CD14-positive monocyte (primary cell): Measurements from ENCODE around the gene LRRFIP1. TPM values are rescaled to one million over a fixed set of nuclear protein-coding genes. Genes with fewer than 3 reads are reported as not detected.
A peak's percentile ranks its signal among the peaks of the same experiment; 100 is the strongest.

Experiments
- DNase-seq, 3 donors: peaks; one replicate each; pipeline ENCODE4 v3.0.0-alpha.2; 2011 to 2022
- H2AFZ ChIP-seq: 2 replicates; pipeline ENCODE4 v1.6.0; 2012; ENCODE audit warnings: mild to moderate bottlenecking, low read depth, low read length, inconsistent platforms; ENCODE audit not compliant: insufficient read depth, poor library complexity, severe bottlenecking
- H3K27ac ChIP-seq, 2 donors: 1 replicate in 1 of 2; 2 replicates in 1 of 2; pipeline ENCODE4 v1.5.1; 2012 to 2013; ENCODE audit warnings: low read length in 2 of 2, control low read depth in 1 of 2, inconsistent platforms in 1 of 2, low read depth in 1 of 2, mild to moderate bottlenecking in 1 of 2
- H3K27me3 ChIP-seq, 2 donors: one replicate each; pipeline versions ENCODE4 v1.6.0 to v1.6.1; 2011 to 2013; ENCODE audit warnings: low read length in 2 of 2; ENCODE audit not compliant: control insufficient read depth in 2 of 2, insufficient read depth in 2 of 2
- H3K36me3 ChIP-seq, 2 donors: replicated peaks in 1 of 2; 1 replicate in 1 of 2; 2 replicates in 1 of 2; pipeline versions ENCODE4 v1.5.1 to v1.6.1; 2012 to 2013; ENCODE audit warnings: low read length in 2 of 2, control low read depth in 1 of 2, inconsistent platforms in 1 of 2, mild to moderate bottlenecking in 1 of 2; ENCODE audit not compliant: insufficient read depth in 2 of 2, control insufficient read depth in 1 of 2
- H3K4me1 ChIP-seq, 2 donors: 1 replicate in 1 of 2; 2 replicates in 1 of 2; pipeline versions ENCODE4 v1.5.1 to v1.6.1; 2012 to 2013; ENCODE audit warnings: low read length in 2 of 2, control low read depth in 1 of 2, inconsistent platforms in 1 of 2, mild to moderate bottlenecking in 1 of 2, moderate library complexity in 1 of 2; ENCODE audit not compliant: insufficient read depth in 2 of 2, control insufficient read depth in 1 of 2
- H3K4me2 ChIP-seq: replicated peaks from 2 replicates; pipeline ENCODE3; 2012; ENCODE audit warnings: low read length, moderate library complexity, mild to moderate bottlenecking; ENCODE audit not compliant: poor library complexity, severe bottlenecking; ENCODE audit errors: extremely low read depth
- H3K4me3 ChIP-seq, 3 experiments: fragments of 200-600 bp in 1 of 3; sonication (generic) in 1 of 3; replicated peaks in 1 of 3; 1 replicate in 2 of 3; 2 replicates in 1 of 3; pipeline ENCODE4 v1.5.1; 2011 to 2013; ENCODE audit warnings: low read length in 3 of 3, mild to moderate bottlenecking in 3 of 3, control low read depth in 2 of 3, low read depth in 2 of 3, inconsistent platforms in 1 of 3, moderate library complexity in 1 of 3
- H3K79me2 ChIP-seq: 2 replicates; pipeline ENCODE4 v1.6.0; 2012; ENCODE audit warnings: mild to moderate bottlenecking, control low read depth, inconsistent platforms, low read length, moderate library complexity; ENCODE audit not compliant: insufficient read depth
- H3K9ac ChIP-seq: 2 replicates; pipeline ENCODE4 v1.6.0; 2017; ENCODE audit warnings: low read length, mild to moderate bottlenecking; ENCODE audit not compliant: insufficient read depth, poor library complexity, severe bottlenecking
- H3K9me3 ChIP-seq, 2 donors: replicated peaks in 1 of 2; 1 replicate in 1 of 2; 2 replicates in 1 of 2; pipeline versions ENCODE4 v1.5.1 to v1.6.1; 2012 to 2013; ENCODE audit warnings: low read length in 2 of 2, control low read depth in 1 of 2; ENCODE audit not compliant: control insufficient read depth in 1 of 2, insufficient read depth in 1 of 2
- H4K20me1 ChIP-seq: 2 replicates; pipeline ENCODE4 v1.6.0; 2012; ENCODE audit warnings: mild to moderate bottlenecking, low read length, control low read depth, moderate library complexity; ENCODE audit not compliant: insufficient read depth
- H3K27ac Mint-ChIP-seq, 7 donors: one replicate each; pipeline ENCODE4 v1.8.0; 2020; ENCODE audit warnings: mild to moderate bottlenecking in 7 of 7, mixed read lengths in 7 of 7, moderate library complexity in 6 of 7, inconsistent platforms in 2 of 7
- H3K27me3 Mint-ChIP-seq, 3 donors: one replicate each; pipeline ENCODE4 v1.8.0; 2021 to 2022; ENCODE audit warnings: low read depth in 3 of 3, mild to moderate bottlenecking in 3 of 3, mixed read lengths in 3 of 3, moderate library complexity in 3 of 3, inconsistent platforms in 1 of 3
- H3K36me3 Mint-ChIP-seq, 2 donors: one replicate each; pipeline ENCODE4 v1.8.0; 2020; ENCODE audit warnings: mixed read lengths in 2 of 2, inconsistent platforms in 1 of 2, mild to moderate bottlenecking in 1 of 2
- H3K4me1 Mint-ChIP-seq: one replicate; pipeline ENCODE4 v1.8.0; 2020; ENCODE audit warnings: mild to moderate bottlenecking, mixed read lengths
- H3K4me3 Mint-ChIP-seq, 2 donors: one replicate each; pipeline ENCODE4 v1.8.0; 2020; ENCODE audit warnings: mild to moderate bottlenecking in 2 of 2, mixed read lengths in 2 of 2, moderate library complexity in 1 of 2
- H3K9me3 Mint-ChIP-seq, 7 donors: one replicate each; pipeline ENCODE4 v1.8.0; 2020 to 2022; ENCODE audit warnings: mixed read lengths in 7 of 7, mild to moderate bottlenecking in 6 of 7, moderate library complexity in 6 of 7, inconsistent platforms in 2 of 7
- WGBS: methylation state at CpG from one replicate; pipeline ENCODE4 v1.1.5; 2013; ENCODE audit warnings: missing lambda C conversion rate; ENCODE audit not compliant: insufficient coverage; 5-methylcytosine and 5-hydroxymethylcytosine counted together
- intact Hi-C, 2 donors: fragments of 100-400 bp; cut with micrococcal nuclease; formaldehyde crosslinking; loops; one replicate each; pipeline versions ENCODE4 v1.15.0 to v1.15.1; 2023
- polyA plus RNA-seq, 3 donors: library from polyadenylated mRNA; depleted of rRNA in 1 of 3; unstranded in 2 of 3; stranded (reverse) in 1 of 3; fragments of 300-500 nt in 2 of 3; fragments of >200 nt in 1 of 3; fragmentation: Illumina TruSeq in 2 of 3; gene quantifications; 1 replicate in 2 of 3; 2 replicates in 1 of 3; pipeline ENCODE4 v1.2.3, GENCODE V29; 2012 to 2021
- TF ChIP-seq, protein P1 (sequence below): fragments of 200-600 bp; IDR thresholded peaks from one replicate; pipeline ENCODE4 v1.8.0; 2022; ENCODE audit warnings: antibody characterized with exemption, mild to moderate bottlenecking

Gene LRRFIP1
- polyA plus RNA-seq, 3 donors, result 67.3 to 148 (median 98.3) TPM

DNA sequence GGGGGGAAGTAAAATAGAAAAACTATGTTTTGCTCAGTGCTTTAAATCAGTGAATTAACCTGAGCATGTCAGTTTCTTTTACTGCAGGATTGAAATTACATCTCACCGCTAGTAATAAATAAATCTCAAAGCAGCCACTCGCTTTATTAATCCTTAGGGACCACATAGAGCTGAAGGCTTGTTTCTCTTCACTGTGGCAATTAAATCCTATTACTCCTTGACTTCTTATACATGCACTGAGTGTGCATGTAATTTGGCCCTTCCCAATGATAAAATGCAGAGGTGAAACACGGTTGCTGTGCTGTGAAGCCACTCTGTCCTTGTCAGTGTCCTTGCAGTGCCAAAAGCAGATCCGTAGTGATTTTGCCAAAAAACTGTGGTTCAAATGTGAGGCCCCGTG is 94.1 kb downstream of the LRRFIP1 start:
- H3K9ac ChIP-seq, result no peak overlapping the region
- intact Hi-C loops, result no loop called here
- peak overlapping the region in 5 of 7 donors; percentile 41 to 81 (median 73) for H3K27ac Mint-ChIP-seq
- no peak overlapping the region for H3K4me3 Mint-ChIP-seq
- H3K79me2 ChIP-seq, result peaks cover 100% of the 10 kb centered on the region
- WGBS, result 100% methylated on average over 3 of the region's 5 CpGs
- TF ChIP-seq, protein P1, sequence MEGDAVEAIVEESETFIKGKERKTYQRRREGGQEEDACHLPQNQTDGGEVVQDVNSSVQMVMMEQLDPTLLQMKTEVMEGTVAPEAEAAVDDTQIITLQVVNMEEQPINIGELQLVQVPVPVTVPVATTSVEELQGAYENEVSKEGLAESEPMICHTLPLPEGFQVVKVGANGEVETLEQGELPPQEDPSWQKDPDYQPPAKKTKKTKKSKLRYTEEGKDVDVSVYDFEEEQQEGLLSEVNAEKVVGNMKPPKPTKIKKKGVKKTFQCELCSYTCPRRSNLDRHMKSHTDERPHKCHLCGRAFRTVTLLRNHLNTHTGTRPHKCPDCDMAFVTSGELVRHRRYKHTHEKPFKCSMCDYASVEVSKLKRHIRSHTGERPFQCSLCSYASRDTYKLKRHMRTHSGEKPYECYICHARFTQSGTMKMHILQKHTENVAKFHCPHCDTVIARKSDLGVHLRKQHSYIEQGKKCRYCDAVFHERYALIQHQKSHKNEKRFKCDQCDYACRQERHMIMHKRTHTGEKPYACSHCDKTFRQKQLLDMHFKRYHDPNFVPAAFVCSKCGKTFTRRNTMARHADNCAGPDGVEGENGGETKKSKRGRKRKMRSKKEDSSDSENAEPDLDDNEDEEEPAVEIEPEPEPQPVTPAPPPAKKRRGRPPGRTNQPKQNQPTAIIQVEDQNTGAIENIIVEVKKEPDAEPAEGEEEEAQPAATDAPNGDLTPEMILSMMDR, result no peak
- peak overlapping the region; percentile 23 to 56 for H3K27ac ChIP-seq
- peaks cover 21 to 31% of the 10 kb centered on the region in 2 donors for H3K4me1 ChIP-seq
- H3K4me3 ChIP-seq, result no peak overlapping the region
- H3K9me3 Mint-ChIP-seq, result no peaks in the 10 kb centered on the region
- peaks cover 100% of the 10 kb centered on the region for H4K20me1 ChIP-seq
- peaks cover 0 to 2% (median 0%) of the 10 kb centered on the region in 3 donors for H3K27me3 Mint-ChIP-seq
- no peak overlapping the region for H3K4me2 ChIP-seq
- H3K36me3 Mint-ChIP-seq, result peaks cover 60 to 72% of the 10 kb centered on the region in 2 donors
- H2AFZ ChIP-seq, result no peak overlapping the region
- no peaks in the 10 kb centered on the region for H3K9me3 ChIP-seq
- peaks cover 41% of the 10 kb centered on the region for H3K4me1 Mint-ChIP-seq
- no peak for DNase-seq
- H3K36me3 ChIP-seq, result peaks cover 39 to 73% of the 10 kb centered on the region in 2 donors
- no peaks in the 10 kb centered on the region for H3K27me3 ChIP-seq

DNA sequence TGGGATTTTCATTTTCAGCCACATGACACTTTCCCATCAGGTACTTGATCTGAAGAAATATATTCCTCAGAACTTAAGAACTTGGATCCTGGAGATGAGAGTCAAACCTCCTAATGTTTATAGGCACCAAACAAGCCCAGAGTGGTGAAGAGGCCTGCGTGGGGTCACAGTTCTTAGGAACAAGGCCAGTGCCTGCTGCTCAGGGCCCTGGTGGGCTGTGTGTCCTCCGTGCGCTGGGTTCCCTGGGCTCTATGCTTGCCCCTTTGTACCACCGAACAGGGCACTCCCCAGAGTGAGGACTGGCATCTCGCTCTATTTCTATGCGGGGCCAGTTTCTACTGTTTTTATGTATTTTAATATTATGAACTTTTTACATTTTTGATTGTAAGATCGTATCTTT is 95.2 kb downstream of the LRRFIP1 start:
- Mint-ChIP-seq H3K27ac (peak overlapping the region in 1 of 7 donors; percentile 21), H3K9me3 (no peaks in the 10 kb centered on the region), H3K4me3 (no peak overlapping the region), H3K4me1 (peaks cover 49% of the 10 kb centered on the region), H3K27me3 (peaks cover 0 to 2% (median 0%) of the 10 kb centered on the region in 3 donors), H3K36me3 (peaks cover 60 to 69% of the 10 kb centered on the region in 2 donors)
- Histone ChIP-seq H3K4me3 (no peak overlapping the region), H3K4me2 (no peak overlapping the region), H3K9ac (no peak overlapping the region), H4K20me1 (peaks cover 100% of the 10 kb centered on the region), H3K27ac (no peak overlapping the region), H3K36me3 (peaks cover 32 to 62% of the 10 kb centered on the region in 2 donors), H3K9me3 (no peaks in the 10 kb centered on the region), H3K4me1 (peaks cover 32 to 43% of the 10 kb centered on the region in 2 donors), H2AFZ (no peak overlapping the region), H3K79me2 (peaks cover 100% of the 10 kb centered on the region), H3K27me3 (no peaks in the 10 kb centered on the region)
- TF ChIP-seq, protein P1, result no peak
- intact Hi-C loops, result no loop called here
- WGBS, result 100% methylated on average over 3 of the region's 7 CpGs
- no peak for DNase-seq
